ENCODE measurements around the gene TIMMDC1. TPM values are rescaled to one million over a fixed set of nuclear protein-coding genes. Genes with fewer than 3 reads are reported as not detected.

The TIMMDC1 gene
- total RNA-seq, 4 donors from 2014 or later: 43.9 to 76.1 (median 47.0) TPM

- no peak for TF ChIP-seq CTCF (IDR thresholded peaks at IDR 0.05; ENCODE audit: low read depth)
These were observed 57.0 kb downstream of the TIMMDC1 start for GRCh38 chr3:119555309-119555735.

- no peak for TF ChIP-seq CTCF (IDR thresholded peaks at IDR 0.05; ENCODE audit: low read depth)
These were observed 57.6 kb downstream of the TIMMDC1 start for GRCh38 chr3:119555929-119556328.

GRCh38 chr3:119557192-119557876 is 59.0 kb downstream of the TIMMDC1 start:
- TF ChIP-seq CTCF (IDR thresholded peaks at IDR 0.05; ENCODE audit: low read depth): no peak

GRCh38 chr3:119557877-119558269 is 59.5 kb downstream of the TIMMDC1 start:
- TF ChIP-seq CTCF (IDR thresholded peaks at IDR 0.05; ENCODE audit: low read depth): no peak

GRCh38 chr3:119558626-119559317 is 60.4 kb downstream of the TIMMDC1 start:
- TF ChIP-seq CTCF (IDR thresholded peaks at IDR 0.05; ENCODE audit: low read depth): no peak

- no peak for TF ChIP-seq CTCF (IDR thresholded peaks at IDR 0.05; ENCODE audit: low read depth)
These were observed 61.2 kb downstream of the TIMMDC1 start, which contains the start of gene CD80 for GRCh38 chr3:119559441-119559963. TSS of gene CD80 (minus strand) at chr3:119559614. CDS start at chr3:119557728, 1,886 bp downstream.

GRCh38 chr3:119560160-119560559 is 61.8 kb downstream of the TIMMDC1 start:
- no peak for TF ChIP-seq CTCF (IDR thresholded peaks at IDR 0.05; ENCODE audit: low read depth)
